LHCN-M2 (cell line): ENCODE results near the gene FBXW11. TPM values are rescaled to one million over a fixed set of nuclear protein-coding genes. Genes with fewer than 3 reads are reported as not detected.
A peak's percentile ranks its signal among the peaks of the same experiment; 100 is the strongest.

Experiments used
- DNase-seq: peaks from one replicate; pipeline ENCODE4 v3.0.0-alpha.2; 2012; ENCODE audit warnings: low read depth
- polyA plus RNA-seq: library from polyadenylated mRNA; unstranded; fragments of >200 nt; gene quantifications from one replicate; pipeline ENCODE4 v1.2.1, GENCODE V29; 2012; ENCODE audit warnings: missing spikeins
- total RNA-seq: library from RNA; depleted of rRNA; stranded (reverse); fragments of >200 nt; gene quantifications from 2 replicates; pipeline ENCODE4 v1.2.3, GENCODE V29; 2014; rRNA removed

Gene FBXW11
- 69.2 and 78.4 TPM in 2 replicates for total RNA-seq
- polyA plus RNA-seq, result 22.4 TPM

- DNase-seq, result peak; percentile 95
Measured at GRCh38 chr5:172006321-172007174, at the start of gene FBXW11. Gene FBXW11, minus strand, starts transcription at chr5:172006638. Its CDS starts 136 bp downstream, at chr5:172006502.

- no peak for DNase-seq
Measured at GRCh38 chr5:172055996-172056395, 49.6 kb upstream of the FBXW11 start.

DNA sequence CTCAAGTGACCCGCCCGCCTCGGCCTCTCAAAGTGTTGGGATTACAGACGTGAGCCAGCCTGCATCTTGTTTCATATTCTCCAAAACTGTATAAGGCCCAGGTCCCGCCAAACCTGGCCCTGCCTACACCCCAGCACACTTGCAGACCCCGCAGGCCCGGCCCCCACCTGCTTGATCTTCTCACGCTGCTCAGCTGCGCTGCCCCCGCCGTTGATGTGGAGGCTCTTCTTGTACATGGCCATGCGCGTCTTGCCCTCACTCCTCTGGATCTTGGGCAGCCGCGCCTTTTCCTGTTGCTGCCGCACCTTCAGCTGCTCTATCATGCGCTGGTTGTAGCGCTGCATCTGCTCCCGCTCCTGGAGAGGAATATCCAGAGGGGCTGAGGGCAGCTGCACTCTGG is 49.0 kb upstream of the FBXW11 start:
- DNase-seq, result no peak

DNA sequence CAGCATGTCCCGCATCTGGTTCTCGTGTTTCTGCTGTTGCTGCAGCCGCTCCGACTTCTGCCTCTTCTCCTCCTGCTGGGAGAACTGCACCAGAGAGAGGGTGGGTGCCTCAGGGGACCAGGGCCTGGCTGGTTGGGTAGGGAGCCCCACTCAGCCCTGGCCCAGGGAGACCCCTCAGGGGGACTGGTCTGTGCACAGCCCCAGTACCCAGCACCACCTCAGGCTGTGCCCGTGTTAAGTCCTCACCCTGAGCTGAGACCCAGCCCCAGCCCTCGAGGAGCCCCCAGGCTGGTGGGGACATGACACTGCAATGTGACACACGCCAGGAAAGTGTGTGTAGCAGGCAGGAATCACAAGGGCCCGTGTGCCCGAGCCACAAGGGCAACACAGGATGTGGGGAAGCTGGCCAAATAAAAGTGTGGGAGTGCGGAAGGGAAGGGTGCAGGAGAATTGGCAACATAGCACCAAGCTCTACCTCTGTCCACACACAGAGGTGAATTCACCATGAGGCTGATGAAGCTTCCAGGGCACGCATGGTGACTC is 48.2 kb upstream of the FBXW11 start:
- no peak for DNase-seq

- peak; percentile 23 for DNase-seq
Measured at GRCh38 chr5:172052450-172053236, 46.2 kb upstream of the FBXW11 start.

DNA sequence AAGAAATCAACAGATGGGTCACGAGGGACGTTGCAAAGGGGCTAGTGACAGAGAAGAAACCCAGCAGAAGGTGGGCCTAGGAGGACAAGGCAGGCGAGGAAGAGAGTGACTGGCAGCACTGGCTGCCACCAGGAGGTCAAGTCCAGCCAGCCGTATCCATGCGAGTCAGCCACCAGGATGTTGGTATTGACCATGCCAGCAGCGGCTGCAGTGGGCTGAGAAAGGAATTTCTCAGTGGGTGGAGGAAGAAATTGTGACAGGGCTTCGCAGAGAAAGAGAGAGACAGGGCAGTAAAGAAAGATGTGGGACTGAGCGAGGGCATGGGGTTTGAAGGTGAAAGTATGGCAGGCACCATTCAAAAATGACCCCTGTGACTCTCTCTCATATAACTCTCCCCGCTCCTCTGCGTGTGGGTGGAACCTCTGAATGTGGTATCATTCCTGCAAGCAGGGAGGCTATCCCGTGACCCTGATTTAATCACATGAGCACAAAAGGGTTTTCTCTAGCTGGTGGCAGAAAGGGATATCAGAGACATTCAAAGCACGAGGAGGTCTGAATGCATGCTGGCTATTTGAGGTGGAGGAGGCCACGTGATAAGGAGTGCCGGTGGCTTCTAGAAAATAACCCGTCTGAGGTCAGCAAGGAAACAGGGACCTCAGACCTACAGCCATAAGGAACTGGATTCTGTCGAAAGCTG is 45.4 kb upstream of the FBXW11 start:
- DNase-seq, result peak; percentile 17

DNA sequence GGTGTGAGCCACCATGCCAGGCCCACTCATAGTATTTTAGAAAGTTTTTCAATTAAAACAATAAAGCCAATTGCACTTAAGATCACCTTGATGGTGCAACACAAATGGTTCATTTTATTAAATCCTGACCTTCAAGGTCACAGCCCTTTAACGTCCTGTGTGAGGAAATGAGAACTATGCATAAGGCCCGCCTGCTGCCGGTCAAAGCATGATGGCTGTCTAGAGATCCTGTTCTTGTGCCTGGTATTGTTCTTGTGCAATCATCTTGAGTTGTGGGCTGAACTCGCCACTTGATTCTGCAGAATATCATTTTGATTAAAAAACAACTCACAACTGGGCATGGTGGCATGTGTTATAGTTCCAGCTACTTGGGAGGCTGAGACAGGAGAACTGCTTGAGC is 43.6 kb upstream of the FBXW11 start:
- no peak for DNase-seq

DNA sequence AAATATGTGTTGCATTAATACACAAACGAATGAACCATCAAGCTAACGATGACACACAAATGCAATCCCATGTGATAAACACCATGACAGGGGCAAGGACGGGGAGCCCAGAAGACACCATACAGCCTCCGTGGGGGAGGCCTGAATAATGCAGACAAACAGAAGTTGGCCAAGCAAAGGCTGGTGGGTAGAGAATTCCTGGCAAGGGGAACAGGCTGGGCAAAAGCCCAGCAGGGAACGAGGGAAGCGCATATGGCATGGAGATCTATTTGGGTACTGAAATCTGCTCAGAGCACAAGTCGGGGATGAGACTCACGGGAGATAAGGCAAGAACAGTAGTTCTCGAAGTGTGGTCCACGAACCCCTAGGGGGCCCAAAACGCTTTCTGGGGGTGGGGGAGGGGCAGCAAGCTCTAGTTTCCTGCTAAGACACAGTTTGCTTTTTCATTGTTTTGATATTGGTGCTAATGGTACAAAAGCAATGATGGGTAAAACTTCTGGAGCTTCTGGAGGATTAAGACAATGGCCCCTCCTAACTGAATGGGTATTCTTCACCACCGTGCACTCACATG is 42.9 kb upstream of the FBXW11 start:
- no peak for DNase-seq

DNA sequence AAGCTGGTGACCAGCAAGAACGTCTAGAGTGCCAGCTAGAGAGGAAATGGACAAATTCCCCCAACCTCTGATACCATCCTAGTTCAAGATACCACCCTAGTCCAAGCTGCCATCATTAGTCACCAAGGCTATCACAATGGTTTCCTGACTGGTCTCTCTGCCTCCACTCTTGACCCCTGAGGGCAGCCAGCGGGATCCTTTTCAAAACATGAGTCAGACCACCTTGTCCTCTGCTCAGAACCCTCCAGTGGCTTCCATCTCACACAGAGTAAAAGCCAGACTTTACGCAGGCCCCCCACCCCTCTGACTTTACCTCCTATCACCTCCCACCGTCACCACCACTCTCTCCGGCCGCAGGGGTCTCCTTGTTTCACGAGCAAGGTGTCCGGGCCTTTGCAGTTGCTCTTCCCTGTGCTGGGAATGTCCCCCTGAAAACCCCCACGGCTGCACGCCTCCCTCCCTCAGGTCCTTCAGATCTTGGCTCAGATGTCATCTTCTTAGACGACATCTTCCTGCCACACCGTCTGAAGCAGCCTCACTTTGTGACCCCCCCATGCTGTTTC is 42.2 kb upstream of the FBXW11 start:
- no peak for DNase-seq

GRCh38 chr5:172048170-172048422 is 41.7 kb upstream of the FBXW11 start:
- no peak for DNase-seq

- DNase-seq, result no peak
Measured at GRCh38 chr5:172046593-172046992, 40.2 kb upstream of the FBXW11 start.

DNA sequence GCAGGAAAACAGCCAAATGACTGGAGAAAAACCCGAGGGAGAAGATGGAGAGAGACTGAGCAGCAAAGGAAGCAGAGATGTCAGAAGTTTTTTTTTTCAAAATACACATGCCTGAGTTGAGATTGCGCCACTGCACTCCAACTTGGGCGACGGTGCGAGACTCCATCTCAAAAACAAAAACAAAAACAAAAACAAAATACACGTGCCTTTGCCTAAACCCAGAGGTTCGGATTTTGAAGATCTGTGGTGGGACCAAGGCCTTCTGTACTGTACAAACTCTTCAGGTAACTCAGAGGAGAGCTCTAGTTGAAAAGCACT is 38.8 kb upstream of the FBXW11 start:
- DNase-seq, result no peak

- peak; percentile 14 for DNase-seq
Measured at GRCh38 chr5:172044631-172045314, 38.3 kb upstream of the FBXW11 start.

DNA sequence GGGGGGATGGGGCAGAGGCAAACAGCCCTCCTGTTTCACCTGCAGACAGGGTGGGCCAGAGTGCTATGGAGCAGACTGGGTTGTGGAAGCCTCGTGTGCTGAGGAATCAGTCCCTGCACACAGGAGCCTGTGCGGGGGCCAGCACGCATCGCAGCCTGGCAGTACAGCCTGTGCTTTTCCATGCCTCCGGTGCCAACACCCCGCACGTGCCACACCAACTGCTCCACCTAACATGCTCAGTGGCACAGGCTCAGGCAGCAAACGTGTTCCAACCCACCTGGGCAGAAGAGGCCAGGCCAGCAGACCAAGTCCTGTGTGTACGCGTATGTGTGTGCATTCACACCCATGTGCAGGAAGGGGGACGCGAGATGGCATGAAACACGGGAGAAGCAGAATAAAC is 37.4 kb upstream of the FBXW11 start:
- no peak for DNase-seq

DNA sequence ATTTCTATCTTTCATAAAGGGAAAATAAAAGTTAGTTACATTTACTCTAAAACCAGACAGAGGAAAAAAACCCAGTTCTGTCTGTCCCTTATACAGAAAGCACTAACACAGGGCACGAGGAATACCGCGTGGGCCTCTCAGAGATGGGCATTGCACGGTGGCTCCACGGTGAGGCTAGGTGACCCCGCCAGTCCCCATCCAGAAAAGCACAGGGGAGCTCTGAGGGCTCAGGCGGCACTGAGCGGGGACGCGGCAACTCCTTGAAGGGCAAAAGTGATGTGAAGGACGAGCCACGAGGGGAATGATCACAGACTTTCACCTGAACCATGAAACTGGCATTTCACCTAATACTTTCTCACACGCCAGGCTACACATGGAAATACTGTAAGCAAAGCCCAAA is 35.7 kb upstream of the FBXW11 start:
- no peak for DNase-seq

GRCh38 chr5:172038167-172038566 is 31.7 kb upstream of the FBXW11 start:
- DNase-seq, result no peak

GRCh38 chr5:172035049-172035448 is 28.6 kb upstream of the FBXW11 start:
- no peak for DNase-seq

GRCh38 chr5:172031894-172032461 is 25.5 kb upstream of the FBXW11 start:
- DNase-seq, result no peak

DNA sequence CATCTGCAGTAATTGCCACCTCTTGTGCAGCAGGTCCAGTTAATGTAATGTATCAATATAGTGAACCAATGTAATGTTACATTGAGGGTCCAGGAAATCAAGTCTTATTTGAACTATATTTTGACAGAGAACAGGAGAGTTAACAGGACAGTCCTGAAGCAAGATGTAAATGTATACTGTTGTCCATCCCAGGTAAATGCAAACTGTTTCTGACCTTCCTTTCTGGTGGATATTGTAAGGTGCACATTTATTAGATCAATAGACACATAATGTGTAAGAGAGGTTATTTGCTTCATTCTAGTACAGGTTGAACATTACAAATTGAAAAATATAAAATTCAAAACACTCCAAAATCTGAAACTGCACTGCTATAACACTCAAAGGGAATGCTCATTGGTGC is 23.4 kb upstream of the FBXW11 start:
- no peak for DNase-seq

GRCh38 chr5:172028167-172028566 is 21.7 kb upstream of the FBXW11 start:
- DNase-seq, result no peak
